Measurements from ENCODE around the gene SCAF11. TPM values are rescaled to one million over a fixed set of nuclear protein-coding genes. Genes with fewer than 3 reads are reported as not detected.
A peak's percentile ranks its signal among the peaks of the same experiment; 100 is the strongest.
"Not testable (repeated sequence)": the region's sequence is repeated elsewhere in the genome, so short reads cannot be mapped to it uniquely, and the experiment has no call there.

Gene SCAF11, protein sequence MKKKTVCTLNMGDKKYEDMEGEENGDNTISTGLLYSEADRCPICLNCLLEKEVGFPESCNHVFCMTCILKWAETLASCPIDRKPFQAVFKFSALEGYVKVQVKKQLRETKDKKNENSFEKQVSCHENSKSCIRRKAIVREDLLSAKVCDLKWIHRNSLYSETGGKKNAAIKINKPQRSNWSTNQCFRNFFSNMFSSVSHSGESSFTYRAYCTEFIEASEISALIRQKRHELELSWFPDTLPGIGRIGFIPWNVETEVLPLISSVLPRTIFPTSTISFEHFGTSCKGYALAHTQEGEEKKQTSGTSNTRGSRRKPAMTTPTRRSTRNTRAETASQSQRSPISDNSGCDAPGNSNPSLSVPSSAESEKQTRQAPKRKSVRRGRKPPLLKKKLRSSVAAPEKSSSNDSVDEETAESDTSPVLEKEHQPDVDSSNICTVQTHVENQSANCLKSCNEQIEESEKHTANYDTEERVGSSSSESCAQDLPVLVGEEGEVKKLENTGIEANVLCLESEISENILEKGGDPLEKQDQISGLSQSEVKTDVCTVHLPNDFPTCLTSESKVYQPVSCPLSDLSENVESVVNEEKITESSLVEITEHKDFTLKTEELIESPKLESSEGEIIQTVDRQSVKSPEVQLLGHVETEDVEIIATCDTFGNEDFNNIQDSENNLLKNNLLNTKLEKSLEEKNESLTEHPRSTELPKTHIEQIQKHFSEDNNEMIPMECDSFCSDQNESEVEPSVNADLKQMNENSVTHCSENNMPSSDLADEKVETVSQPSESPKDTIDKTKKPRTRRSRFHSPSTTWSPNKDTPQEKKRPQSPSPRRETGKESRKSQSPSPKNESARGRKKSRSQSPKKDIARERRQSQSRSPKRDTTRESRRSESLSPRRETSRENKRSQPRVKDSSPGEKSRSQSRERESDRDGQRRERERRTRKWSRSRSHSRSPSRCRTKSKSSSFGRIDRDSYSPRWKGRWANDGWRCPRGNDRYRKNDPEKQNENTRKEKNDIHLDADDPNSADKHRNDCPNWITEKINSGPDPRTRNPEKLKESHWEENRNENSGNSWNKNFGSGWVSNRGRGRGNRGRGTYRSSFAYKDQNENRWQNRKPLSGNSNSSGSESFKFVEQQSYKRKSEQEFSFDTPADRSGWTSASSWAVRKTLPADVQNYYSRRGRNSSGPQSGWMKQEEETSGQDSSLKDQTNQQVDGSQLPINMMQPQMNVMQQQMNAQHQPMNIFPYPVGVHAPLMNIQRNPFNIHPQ (N-terminal part only)
- total RNA-seq: 28.7 and 95.3 TPM in 2 replicates

DNA sequence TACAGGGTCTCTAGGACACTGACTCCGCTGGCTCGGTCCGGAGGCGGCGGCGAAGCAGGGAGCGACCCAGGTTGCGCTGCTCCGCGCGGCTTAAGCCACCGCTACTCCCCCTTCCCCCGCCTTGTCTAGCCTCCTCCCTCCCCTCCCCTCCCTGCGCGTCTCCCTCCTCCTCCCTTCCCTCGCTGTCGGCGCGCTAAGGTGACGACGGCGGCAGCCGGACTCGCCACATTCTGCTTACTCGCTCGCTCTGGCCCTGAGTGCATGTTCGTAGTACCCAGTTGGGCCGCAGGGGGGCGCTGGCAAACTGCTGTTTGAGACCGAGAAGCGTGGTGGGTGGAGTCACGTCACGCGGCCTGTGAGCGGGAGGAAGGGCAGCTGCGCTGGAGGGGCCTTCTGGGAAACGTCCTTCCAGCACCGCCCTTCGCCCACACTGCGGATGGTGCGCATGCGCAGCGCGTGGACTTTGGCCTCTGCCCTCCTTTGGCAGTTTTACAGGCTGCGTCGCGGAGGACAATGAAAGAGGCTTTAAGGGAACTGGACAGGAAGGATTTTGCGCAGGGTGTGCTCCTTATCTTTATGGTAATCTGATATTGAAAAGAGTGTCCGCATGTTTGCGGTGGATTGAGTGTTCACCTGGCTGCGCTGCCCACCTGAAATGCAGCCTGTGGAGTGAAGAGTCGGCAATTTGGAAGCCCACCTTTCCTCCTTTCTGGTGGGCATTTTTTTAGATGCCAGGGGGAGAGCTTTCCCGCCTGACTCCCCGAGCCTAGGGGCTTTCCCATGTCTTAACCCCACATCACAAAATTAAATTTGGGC, at the start of gene SCAF11:
SCAF11 (minus strand) TSS at position 107 of the 816 bp plus-strand sequence. CDS start 26,407 bp downstream, outside the sequence.
- peak; percentile 99 for DNase-seq (ENCODE audit: low read depth)

- DNase-seq (ENCODE audit: low read depth): not testable (repeated sequence)
Measured at GRCh38 chr12:46037066-46037465, 46.7 kb upstream of the SCAF11 start.

DNA sequence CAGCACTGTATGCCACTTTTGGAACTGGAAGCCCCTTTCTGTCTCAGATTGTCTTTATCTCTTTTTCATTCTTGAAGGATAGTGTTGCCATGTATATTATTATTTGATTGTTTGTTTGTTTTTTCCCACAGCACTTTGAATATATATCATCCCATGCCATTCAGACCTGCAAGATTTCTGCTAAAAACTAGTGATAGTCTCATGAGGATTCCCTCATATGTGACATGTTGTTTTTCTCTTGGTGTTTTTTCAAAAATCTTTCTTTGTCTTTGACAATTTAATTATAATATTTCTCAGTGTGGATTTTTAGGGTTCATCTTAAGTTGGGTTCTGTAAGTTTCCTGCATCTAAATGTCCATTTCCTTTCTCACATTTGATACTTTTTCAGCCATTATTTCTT, 36.8 kb upstream of the SCAF11 start:
- no peak for DNase-seq (ENCODE audit: low read depth)

DNA sequence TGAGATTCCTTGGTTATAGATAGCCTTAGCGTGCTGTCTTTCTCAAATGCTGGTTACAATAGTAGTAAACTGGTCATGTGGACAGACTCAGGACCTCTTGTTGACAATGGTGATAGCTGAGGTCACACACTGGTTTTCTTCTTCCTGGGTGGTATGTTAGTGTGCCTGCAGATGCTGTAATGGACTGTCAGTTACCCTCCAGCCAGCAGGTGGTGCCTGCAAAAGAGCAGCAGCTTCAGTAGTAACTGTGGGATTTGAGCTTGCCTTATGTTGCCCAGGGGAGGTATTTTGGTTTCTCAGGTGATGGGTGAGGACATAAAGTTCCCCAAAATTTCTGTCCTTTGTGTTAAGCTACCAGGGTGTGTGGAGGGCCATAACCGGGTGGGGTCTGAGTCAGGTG, 33.7 kb upstream of the SCAF11 start:
- DNase-seq (ENCODE audit: low read depth): no peak

DNA sequence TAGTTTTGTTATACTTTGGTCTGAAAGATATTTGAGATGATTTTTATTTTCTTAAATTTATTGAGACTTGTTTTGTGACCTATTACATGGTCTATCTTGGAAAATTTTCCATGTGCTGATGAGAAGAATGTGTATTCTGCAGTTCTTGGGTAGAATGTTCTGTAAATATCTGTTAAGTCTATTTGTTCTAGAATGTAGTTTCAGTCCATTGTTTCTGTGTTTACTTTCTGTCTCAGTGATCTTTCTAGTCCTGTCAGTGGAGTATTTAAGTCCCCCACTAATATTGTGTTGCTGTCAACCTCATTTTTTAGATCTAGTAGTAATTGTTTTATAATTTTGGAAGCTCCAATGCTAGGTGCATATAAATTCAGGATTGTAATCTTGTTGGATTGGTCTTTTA, 30.4 kb upstream of the SCAF11 start:
- DNase-seq (ENCODE audit: low read depth): no peak

DNA sequence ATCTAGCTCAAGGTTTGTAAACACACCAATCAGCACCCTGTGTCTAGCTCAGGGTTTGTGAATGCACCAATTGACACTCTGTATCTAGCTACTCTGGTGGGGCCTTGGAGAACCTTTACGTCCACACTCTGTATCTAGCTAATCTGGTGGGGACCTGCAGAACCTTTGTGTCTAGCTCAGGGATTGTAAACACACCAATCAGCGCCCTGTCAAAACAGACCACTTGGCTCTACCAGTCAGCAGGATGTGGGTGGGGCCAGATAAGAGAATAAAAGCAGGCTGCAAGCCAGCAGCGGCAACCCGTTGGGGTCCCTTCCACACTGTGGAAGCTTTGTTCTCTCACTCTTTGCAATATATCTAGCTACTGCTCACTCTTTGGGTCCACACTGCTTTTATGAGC, 28.3 kb upstream of the SCAF11 start:
- DNase-seq (ENCODE audit: low read depth): not testable (repeated sequence)

DNA sequence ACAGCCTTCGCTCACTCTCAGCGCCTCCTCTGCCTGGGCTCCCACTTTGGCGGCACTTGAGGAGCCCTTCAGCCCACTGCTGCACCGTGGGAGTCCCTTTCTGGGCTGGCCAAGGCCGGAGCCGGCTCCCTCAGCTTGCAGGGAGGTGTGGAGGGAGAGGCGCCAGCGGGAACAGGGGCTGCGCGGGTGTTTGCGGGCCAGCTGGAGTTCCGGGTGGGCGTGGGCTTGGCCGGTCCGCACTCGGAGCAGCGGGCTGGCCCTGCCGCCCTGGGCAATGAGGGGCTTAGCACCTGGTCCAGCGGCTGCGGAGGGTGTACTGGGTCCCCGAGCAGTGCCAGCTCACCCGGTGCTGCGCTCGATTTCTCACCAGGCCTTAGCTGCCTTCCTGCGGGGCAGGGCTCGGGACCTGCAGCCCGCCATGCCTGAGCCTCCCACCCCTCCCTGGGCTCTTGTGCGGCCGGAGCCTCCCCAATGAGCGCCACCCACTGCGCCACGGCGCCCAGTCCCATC, 27.5 kb upstream of the SCAF11 start:
- not testable (repeated sequence) for DNase-seq (ENCODE audit: low read depth)

DNA sequence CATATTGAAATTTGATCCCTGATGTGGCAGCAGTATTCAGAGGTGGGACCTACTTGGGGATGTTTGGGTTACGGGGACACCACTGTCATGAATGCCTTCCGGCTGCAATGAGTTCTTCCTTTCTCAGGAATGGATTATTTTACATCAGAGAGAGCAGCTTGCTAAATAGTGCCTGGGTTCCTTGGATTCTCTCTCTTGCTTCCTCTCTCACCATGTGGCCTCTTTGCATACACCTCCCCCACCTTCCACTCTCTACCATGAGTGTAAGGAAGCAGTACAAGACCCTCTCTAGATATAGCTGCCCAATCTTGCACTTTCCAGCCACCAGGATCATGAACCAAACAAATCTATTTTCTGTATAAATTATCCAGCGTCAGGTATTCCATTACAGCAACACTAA, 15.4 kb upstream of the SCAF11 start:
- DNase-seq (ENCODE audit: low read depth): no peak

GRCh38 chr12:46005151-46005797, 14.9 kb upstream of the SCAF11 start:
- no peak for DNase-seq (ENCODE audit: low read depth)

DNA sequence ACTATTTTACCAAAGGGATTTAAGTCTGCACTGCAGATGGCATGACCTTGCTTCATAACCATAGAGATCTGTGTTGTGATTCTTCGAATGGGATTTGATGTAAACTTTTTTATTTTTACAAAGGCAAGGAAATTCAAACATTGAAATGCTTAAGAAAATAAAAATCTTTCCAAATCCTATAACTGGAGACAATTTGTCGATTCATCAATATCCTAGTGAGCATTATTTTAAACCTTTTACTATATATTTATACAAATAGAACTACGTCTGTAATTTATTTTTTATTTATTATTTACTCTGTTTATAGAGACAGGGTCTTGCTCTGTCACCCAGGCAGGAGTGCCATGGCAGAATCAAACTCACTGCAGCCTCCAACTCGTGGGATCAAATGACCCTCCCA, 14.3 kb upstream of the SCAF11 start:
- DNase-seq (ENCODE audit: low read depth): no peak

DNA sequence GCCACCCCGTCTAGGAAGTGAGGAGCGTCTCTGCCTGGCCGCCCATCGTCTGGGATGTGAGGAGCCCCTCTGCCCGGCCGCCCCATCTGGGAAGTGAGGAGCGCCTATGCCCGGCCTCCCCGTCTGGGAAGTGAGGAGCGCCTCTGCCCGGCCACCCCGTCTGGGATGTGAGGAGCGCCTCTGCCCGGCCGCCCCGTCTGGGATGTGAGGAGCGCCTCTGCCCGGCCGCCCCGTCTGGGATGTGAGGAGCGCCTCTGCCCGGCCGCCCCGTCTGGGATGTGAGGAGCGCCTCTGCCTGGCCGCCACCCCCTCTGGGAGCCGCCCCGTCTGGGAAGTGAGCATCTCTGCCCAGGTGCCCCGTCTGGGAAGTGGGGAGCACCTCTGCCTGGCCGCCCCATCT, 9.7 kb upstream of the SCAF11 start:
- DNase-seq (ENCODE audit: low read depth): not testable (repeated sequence)

DNA sequence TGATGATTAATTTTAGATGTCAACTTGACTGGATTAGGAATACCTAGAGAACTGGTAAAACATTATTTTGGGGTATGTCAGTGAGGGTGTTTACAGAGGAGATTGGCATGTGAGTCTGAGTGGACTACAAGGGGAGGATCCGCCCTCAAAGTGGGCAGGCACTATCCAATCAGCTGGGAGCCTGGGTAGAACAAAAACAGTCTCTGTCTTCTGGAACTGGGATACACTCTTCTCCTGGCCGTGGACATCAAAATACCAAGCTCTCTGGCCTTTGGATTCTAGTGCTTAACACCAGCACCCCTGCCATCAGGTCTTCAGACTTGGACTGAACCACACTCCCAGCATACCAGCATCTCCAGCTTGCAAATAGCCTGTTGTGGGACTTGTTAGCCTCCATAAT, 4.4 kb upstream of the SCAF11 start:
- DNase-seq (ENCODE audit: low read depth): no peak

- DNase-seq (ENCODE audit: low read depth): peak; percentile 53
Measured at GRCh38 chr12:45991284-45992249, 1.2 kb upstream of the SCAF11 start.

- DNase-seq (ENCODE audit: low read depth): no peak
Measured at GRCh38 chr12:45989721-45990467, 480 bp downstream of the SCAF11 start.

- DNase-seq (ENCODE audit: low read depth): no peak
Measured at GRCh38 chr12:45989287-45989686, 1.1 kb downstream of the SCAF11 start.

DNA sequence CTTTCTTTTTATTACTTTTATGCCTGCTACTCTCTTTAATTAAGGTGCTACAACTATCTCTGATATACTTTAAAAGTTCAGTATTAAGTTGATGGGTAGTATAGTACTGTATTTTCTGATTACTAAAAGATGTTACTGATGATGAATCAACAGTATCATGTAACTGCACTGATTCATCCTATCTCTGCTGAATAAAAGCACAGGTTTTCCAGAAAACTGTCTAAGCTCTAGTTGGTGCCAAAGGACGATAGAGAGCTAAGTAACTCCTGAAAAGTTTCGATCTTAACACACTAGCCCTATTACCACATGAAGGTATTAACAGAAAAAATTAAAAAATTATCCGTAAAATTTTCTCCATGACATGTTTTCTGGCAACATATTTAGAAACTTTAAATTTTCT, 2.1 kb downstream of the SCAF11 start:
- DNase-seq (ENCODE audit: low read depth): no peak

DNA sequence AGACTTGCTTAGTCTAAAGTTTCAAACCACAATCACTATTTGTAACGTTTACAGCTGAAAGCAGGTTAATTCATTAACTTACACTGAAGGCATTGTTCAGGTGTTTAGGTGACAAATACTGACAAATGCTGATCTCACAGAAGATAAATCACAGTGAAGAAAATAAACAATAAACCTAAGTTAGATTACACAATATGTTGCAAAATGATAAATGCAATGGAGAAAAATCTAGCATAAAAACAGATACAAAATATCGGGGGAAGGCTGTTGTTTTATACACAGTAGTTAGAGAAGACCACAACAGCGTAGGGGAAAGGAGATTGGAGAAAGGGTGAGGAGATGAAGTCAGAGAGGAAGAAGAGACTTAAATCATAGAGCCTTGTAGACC, 3.0 kb downstream of the SCAF11 start:
- no peak for DNase-seq (ENCODE audit: low read depth)

GRCh38 chr12:45986641-45987339, 3.6 kb downstream of the SCAF11 start:
- DNase-seq (ENCODE audit: low read depth): no peak

Measured in renal cortical epithelial cell (primary cell).